Stimulated activated CD8-positive, alpha-beta memory T cell treated with anti-CD3 and anti-CD28 coated beads, Interleukin-2, amount 100 ng/mL, for 1 hour (primary cell): ENCODE data around the gene MAP1LC3B2.

Source experiments
- DNase-seq, 2 donors: peaks; one replicate each; pipeline ENCODE4 v3.0.0-alpha.2; 2020; ENCODE audit warnings: low read depth in 2 of 2

The MAP1LC3B2 gene

DNA sequence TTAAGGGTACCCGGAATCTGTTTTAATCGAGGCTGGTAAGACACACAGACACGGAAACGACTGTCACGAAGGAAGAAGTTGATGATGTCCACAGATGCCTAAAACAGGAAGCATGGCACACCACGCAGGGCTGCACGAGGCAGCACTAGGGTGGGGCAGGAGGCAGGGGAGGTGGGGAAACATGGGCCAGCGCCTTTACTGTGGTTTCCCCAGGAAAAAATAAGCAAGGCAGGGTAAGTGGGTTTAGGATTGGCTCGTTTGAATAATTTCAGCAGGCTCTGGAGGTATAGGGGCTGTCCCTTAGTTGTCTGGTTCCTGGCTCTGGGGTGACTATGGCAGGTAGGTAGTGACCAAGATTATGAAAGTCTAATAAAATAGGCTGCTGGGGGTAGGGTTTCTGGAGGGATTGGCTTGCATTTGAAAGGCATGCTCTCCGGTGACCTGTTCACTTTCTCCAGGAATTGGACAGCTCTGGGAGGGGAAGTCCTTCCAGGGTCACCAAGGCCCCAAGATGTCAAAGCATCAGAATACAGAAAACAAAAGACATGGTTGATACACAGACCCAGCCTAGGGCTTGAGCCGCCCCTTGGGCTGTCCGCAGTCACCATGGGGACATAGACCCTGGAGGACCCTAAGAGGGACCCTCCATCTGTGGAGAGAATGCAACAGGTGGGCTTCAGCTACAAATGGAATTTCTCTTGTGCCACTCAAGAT lies 35.3 kb downstream of the MAP1LC3B2 start:
- DNase-seq = no peak

DNA sequence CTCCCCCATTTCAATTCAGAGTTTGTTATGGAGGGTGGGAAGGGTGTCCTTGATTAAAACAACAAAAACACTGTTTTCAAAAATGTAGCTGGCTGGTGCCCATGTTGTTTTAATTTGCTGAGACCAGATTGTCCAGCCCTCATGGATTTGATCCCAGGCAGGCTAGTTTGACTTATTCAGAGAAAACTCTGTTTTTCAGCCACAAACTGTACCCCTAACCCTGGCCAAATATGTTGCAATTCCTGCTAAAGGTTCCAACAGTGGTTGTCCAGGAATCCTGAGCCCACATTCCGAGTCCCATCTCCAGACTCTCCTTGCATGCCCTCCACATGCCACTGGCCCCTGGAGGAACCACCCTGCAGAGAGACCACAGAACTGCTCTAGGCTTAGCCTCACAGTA lies 36.0 kb downstream of the MAP1LC3B2 start:
- DNase-seq = no peak

DNA sequence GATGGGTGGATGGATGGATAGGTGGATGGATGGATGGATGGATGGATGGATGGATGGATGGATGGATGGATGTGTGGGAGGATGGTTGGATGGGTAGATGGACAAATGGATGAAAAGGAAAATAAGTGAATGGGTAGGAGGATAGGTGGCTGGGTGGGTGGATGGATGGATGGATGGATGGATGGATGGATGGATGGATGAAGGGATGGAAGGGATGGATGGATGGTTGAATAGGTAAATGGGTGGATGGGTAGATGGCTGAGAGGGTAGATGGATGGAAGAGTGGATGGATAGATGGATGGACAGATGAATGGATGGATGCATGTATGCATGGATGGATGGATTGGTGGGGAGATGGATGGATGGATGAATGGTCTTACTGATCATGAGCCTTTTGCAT lies 36.5 kb downstream of the MAP1LC3B2 start:
- DNase-seq = no peak

DNA sequence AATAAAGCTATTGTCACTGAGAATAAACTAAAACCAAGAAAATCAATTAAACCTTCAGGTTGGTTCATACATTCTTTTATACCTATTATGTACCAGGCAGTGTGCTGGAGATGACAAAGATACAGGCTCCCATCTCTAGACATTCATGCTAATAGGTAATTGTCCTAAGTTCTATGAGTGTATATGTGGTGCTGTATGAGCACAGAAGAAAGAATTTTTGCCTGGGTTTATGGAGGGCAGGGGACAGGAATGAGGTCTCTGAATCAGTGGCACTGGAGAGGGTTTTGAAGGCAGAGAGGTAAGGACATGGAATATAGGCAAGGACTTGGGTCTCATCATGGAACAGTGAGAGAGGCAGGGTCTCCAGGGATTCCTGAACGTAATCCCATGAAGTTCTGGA lies 38.7 kb downstream of the MAP1LC3B2 start:
- DNase-seq = no peak

DNA sequence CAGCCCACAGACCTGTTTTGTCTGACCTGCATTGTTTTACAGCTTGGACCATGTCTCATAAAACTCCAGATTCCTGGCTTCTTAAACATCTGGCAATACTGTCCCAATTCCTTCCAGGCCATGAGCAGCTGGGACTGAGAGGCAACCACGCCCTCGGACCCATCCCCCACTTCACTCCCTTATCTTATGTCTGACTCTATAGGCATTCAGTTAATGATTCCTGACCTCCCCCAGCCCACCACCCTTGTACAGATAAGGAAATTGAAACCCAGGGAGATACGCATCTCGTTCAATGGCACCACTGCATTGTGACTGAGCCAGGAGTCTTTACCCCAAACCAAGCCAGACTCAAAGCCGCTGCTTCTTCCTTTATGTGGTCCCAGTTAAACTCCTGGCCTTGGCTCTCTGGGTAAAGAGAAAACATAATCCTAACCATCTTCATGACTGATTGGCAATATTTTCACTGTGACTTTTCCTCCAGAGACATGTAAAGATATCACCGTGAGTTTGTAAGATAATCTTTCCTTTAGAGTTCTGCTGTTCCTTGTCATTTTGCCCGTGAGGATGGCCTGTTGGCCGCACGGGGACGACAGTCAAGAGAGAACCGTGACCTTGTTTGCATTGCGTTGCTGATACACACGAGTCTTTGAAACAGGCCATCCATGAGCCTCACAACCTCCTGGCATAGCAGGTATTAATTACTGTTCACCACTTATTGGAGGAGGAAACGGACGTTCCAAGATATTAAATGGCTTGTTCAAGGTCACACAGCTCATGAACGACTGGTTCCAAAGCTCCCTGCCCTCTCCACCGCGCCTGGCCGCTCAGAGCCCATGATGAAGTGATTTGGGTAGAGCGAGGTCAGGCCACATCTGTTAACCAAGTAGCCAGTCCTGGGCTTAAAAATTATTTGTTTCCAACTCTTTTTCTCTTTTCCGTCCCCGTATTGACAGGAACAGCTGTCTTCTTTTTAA lies 39.4 kb downstream of the MAP1LC3B2 start:
- DNase-seq = no peak

DNA sequence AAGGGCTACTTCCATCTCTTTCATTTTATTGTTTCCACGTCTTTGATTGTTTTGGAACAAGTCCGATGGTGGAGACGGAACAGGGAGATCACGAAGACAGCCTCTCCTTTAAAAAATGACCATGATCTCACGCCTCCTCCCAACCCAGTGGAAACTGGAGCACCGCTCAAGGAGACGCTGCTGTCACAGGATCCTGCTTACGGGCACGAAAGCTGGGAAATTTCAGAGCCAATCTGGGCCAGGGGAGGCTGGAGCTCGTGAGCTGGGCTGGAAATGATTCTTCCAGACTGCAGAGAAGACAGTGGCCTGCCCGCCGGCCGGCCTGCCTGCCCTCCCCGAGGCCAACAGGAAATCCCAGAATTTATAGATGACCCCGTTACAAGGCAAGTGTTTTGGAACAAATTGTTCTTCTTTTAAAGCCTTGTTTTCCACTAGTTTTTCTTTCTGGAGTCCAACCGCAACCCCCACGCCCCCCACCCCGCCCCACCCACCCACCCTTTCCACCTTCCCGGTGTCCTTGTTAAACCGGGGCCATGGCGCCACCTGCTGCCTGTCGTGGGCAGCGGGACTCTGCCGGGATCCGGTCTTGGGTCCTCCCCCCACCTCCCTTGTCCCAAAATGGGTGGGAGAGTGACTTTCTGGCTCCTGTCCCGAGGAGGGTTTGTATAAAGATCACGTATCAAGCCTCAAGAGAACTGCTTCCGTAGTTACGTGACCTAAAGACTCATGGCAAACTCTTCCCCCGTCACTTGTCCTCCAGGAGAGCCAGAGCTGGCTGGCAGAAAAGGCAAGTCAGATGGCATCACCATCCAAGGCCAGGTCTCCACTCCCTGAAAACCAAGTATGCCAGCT lies 40.3 kb downstream of the MAP1LC3B2 start:
- DNase-seq = peak; percentile 17 to 30

DNA sequence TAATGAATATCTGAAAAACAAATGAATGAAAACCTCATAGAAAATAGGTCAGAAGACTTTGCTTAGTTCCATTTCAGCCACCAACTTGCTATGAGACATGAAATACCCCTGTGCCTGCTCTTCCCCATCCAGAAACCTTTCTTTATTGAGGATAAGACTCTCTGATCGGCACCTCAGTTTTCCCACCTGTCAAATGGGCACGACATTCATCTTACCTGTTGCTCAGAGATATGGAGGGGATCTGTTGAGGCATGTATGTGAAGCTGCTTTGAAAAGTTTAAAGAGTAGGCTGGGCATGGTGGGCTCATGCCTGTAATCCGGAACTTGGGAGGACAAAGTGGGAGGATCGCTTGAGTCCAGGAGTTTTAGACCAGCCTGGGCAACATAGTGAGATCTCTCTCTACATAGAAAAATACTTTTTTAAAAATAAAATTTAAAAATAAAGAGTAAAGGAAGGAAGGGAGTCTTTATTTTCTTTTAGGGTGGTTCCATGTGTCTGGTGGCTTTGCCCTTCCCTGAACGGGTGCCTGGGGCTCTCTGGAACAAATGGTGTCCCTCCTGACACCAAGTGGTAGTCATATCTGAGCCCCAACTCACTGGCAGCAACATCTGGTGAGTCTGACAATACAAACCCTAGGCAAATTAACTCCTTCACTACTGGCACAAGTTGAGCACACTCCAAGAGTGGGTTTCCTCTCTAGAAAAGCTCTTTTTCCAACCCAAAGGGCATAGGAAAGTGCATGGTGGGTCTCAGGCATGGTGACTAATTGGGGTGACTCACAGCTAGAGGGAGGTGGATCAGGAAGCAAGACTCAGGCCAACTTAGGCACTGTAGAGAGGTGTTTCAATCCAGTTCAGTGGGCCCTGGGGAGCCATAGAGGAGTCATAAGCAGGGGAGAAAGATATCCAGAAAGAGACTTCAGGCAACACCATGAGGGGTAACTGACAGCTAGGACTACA lies 42.1 kb downstream of the MAP1LC3B2 start:
- DNase-seq = no peak

DNA sequence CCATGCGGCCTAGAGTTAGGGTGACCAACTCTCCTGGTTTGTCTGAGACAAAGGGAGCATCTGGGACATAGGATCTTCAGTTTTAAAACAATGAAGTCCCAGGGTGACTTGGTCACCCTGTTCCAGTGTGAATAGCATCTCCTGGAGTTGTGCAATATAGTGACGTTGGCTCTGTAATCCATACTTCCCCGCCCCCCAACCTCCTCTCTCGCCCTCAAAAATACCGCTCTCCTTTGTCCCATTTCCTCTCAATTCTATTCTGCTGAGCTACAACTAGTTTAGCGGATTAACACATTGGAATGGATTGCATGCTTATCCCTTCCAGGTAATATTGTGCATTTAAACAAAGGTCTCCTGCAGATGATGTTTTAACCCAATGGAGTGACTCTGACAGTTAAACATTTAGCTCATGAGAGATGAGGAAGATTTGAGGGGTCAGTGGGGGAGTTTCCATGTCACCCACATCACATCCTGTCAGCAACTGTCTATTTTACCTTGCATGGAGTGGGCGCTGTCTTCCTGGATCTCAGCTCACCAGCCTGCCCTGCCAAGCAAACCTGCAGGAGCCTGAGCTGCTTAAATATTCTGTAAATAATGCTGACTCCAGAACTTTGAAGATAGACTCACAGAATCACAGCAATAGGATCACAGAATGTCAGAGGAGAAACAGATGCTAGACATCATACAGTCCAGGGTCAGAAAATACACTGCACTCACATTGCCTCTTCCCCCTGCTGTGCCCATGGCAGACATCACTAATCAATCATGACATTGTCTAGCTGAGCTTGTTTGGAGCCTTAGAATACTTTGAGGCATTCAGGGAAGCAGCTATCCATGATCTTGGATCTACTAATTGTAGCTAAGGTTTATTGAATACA lies 43.0 kb downstream of the MAP1LC3B2 start:
- no peak for DNase-seq

DNA sequence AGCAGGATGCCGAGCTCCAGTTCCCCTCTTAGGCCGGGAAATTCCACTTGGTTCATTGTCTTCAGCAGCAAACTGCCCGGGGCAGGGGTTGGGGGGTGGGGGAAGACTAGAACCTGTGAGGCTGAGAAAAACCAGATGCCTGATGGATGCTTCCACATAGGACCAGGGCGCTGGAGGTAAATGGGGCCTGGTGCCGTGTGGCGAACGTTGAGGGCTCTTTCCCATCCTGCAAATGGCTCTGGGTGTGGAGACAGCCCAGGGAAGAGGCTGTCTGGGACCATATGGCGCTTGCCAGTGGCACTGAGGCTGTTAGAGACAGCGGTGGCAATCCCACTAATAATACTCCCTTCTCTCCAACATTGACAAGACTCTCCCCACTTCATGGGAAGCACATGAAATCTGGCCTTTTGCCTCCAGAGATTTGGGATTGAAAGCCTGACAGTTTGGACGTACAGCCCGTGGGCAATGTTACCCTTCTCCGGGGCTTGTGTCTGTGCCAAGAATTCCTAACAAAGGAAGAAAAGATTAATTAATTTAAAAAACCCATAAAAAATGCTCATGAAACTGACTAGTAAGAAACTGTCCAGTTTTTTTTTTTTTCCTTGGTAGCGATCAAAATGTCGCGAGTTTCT lies 44.5 kb downstream of the MAP1LC3B2 start:
- DNase-seq = no peak

DNA sequence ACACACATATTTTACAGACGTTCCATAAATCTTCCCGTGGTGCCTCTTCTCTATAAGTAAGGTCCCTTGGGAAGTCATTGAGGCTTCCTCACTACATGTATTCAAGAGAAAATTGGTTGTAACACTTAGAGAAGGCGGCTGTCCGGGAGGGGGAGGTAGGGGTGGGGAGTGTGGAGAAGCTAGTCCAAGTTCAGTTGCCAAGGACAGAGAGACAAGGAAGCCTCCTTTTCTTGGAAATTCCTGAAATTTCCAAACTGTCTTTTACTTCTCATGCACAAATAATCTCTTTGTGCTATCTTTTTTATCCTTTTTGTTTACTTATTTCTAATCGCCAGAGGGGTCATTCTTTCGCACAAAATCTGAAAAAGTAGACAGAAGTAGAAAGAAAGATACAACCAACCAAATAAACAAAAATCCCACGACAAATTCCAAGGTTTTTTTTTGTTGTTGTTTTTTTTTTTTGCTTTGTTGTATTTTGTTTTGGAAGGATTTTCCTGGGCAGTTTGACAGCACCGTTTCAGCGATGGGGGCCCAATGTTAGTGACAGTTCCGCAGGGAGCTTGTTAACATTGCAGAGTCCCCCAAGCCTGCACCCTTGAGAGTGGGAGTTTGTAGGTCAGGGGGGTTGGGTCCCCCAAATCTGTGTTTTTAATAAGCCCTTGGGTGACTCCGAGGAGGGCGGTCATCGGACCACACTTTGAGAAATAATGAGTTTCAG lies 45.2 kb downstream of the MAP1LC3B2 start:
- no peak for DNase-seq

DNA sequence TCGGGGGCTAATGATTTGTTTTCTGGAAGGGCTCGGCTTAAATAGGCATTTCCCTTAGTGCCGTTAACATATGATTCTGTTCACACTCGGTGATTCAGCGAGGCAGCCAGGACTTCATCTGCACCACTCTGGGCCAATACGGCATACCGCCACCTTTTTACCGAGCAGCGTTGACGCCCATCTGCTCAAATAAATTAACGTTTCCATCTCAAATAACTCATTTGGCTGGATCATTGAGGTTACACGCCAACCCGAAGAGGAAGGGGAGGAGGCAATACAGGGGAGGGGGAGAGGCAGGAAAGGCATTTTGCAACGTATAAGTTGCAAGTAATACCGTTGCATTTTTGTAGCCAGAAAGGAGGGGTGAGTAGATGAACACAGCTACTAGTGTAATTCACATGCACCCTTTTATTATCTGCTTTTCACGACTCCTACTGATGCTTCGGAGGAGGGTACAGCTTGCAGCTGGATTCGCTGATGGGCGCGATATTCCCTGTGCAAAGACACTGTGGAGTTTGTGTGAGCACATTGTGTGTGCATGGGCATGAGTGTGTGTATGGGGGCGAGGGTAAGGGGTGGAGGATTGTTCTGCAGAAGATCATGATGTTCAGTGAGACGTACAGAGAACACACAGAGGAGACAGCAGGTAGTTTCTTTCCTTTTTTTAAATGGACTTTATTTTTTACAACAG lies 45.9 kb downstream of the MAP1LC3B2 start:
- DNase-seq = no peak

DNA sequence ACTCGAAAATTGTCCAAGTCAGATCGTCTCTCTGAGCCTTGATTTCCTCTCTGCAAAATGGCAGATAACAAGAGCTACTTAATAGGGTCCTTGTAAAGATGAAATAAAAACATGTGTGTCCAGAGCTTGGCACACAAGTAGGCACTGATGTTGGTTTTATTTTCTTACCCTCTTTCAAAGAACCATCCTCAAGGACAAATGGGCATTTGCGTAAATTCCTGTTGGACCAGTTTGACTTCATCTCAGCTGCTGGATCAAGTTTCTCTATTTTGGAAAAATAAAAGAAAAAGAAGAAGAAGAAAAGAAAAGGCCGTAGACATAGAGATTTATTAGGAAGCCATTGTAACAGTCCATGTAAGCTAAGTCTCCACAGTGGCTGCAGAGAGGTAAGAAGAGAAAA lies 47.2 kb downstream of the MAP1LC3B2 start:
- DNase-seq = no peak

DNA sequence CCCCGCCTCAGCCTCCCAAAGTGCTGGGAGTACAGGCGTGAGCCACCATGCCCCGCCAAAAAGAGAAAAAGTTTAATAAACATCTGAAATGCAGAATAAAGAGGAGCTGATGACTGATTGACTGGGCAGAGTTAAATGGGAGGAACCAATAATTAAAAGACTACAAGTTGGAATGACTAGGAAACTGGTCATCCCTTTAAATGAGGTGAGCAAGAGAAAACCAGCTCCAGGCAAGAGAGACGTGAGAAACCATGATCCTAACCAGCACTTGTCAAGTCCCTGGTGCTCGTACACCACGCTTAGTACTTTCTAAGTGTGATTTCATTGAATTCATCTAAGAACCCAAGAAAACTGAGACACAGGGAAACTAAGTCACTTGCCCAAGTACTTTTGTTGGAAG lies 47.9 kb downstream of the MAP1LC3B2 start:
- no peak for DNase-seq

DNA sequence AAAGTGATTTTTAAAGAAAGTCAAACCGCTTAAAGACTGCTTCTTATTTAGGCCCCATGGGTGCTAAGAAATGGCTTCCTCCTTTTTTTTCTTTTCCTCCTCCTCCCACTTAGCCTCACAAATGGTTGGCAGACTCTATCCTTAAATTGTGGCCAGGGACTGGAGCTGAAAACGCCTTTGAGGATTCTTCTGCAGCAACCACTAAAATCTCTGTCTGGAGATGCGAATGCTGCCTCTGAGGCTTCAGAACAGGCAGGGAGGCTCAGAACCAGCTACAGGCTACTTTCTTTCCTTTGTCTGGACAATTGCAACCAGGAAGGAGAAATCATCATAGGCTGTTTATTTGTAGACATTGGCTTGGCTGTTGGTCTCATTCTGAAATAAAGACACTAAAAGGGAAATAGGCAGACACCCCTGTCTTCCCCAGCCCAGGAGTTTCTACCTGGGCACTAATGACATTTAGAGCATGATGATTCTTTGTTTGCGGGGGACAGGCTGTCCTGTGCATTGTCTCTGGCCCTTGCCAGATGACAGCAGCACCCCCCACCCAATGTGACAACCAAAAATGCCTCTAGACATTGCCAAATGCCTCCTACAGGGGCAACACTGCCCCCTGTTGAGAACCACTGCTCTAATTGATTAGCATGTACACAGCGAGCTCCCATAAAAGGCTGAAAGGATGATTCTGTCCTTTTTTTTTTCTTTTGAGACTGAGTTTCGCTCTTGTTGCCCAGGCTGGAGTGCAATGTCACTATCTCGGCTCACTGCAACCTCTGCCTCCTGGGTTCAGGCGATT lies 50.3 kb downstream of the MAP1LC3B2 start:
- DNase-seq = no peak

DNA sequence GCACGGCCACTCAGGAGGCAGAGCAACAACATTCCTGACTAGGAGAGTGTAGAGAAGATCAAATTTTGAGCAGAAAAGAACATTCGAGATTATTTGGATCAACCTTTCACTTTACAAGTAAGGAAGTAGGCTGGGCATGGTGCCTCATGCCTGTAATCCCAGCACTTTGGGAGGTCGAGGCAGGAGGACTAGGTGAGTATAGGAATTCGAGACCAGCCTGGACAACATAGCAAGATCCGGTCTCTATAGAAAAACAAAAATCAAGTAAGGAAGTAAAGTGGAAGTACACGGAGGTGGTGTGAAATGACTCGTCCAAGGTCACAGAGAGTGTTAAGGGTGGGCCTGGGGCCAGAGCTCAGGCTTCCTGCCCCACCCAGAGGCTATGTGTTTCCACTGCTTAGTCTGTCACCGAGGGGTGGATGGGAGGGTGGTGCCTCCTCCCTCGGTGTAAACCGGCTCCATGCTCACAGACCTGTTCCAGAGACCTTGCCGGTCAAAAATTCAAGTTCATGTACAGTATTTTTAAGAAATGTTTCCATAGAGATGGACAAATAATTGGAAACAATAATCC lies 51.9 kb downstream of the MAP1LC3B2 start:
- no peak for DNase-seq

DNA sequence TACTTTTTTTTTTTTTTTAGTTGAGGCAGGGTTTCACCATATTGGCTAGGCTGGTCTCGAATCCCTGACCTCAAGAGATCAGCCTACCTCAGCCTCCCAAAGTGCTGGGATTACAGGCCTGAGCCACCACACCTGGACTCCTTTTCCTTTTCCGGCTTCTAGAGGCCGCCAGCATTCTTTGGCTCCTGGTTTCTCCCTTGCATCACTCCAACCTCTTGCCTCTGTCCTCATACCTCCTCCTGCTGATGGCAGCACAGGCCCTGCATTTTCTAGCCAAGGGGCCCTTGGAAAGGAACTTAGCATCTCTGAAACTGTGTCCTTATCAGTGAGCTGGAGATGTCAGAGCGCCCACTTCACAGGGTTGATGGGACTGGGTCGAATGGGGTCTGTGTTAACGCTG lies 53.3 kb downstream of the MAP1LC3B2 start:
- no peak for DNase-seq

DNA sequence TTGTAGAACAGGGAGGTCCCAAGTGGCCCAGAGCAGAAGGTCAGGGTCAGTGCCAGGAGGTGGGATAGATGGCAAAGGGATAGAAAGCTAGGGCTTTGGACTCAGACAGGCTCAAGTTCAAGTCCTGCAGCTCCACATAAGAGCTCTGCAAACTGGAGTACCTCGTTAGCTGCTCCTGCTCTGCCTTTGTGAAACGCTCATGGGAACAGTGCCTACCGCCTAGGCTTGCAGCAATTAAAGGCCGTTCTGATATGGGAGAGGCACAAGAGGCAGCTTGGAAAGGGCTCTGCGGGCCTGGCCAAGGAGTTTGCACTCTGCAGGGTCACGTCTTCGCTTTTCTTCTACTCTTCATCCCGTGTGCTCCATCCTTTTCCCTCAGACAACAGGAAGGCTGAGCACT lies 54.1 kb downstream of the MAP1LC3B2 start:
- DNase-seq = no peak
